Occipital lobe (tissue), 2 donors: ENCODE results near the gene PRR14L. TPM values are rescaled to one million over a fixed set of nuclear protein-coding genes. Genes with fewer than 3 reads are reported as not detected.
"Not testable (repeated sequence)": the region's sequence is repeated elsewhere in the genome, so short reads cannot be mapped to it uniquely, and the experiment has no call there.

ENCODE experiments used
- DNase-seq: peaks from one replicate; lab custom pipeline; 2025; lab: John Stamatoyannopoulos, UW
- total RNA-seq: library from RNA; depleted of rRNA; stranded (reverse); fragments of >200 nt; gene quantifications from one replicate; pipeline ENCODE4 v1.2.3, GENCODE V29; 2014

PRR14L gene
- 29.8 TPM for total RNA-seq

- DNase-seq, result peak; percentile 98
Observed at GRCh38 chr22:31749636-31750364, at the start of gene PRR14L. PRR14L (minus strand) TSS chr22:31750132; CDS start chr22:31738860, 11,272 bp downstream.

DNA sequence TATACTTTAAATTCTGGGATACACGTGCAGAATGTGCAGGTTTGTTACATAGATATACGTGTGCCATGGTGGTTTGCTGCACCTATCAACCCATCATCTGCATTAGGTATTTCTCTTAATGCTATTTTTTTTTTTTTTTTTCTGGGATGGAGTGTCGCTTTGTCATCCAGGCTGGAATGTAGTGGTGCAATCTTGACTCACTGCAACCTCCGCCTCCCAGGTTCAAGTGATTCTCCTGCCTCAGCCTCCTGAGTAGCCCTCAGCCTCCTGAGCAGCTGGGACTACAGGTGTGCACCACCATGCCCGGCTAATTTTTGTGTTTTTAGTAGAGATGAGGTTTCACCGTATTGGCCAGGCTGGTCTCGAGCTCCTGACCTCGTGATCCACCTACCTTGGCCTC, 49.4 kb upstream of the PRR14L start:
- DNase-seq, result not testable (repeated sequence)

DNA sequence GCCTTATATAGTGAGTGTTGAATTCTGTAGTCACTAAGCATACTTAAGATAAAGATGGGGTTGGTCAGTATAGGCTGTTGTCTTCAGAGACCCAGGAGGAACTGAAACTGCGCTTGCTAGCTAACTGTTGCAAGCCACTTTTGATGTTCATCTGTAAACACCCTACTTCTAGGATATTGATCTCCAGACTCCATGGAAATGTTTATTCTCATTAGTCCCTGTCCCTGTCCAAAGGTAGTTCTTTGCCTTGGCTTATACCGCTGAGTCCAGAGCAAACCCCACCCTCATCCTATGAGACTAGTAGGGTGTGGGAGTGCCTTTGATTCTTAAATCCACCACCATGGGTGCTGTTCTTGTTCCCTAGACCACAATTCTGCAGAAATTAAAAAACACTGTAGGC, 40.3 kb upstream of the PRR14L start:
- no peak for DNase-seq

GRCh38 chr22:31789803-31790202, 39.9 kb upstream of the PRR14L start:
- DNase-seq, result no peak

DNA sequence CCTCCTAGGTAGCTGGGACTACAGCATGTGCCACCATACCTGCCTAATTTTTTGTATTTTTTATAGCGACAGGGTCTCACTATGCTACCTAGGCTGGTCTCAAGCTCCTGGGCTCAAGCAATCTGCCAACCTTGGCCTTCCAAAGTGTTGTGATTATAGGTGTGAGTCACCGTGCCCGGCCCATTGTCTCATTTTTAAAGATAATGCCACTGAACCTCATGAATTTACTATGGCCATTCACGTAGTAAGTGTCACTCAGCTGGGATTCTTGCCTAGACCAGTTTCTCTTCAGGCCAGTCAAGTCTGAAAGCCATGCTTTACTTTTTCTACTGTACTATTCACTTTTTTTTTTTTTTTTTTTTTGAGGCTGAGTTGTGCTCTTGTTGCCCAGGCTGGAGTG, 26.3 kb upstream of the PRR14L start:
- DNase-seq, result no peak

GRCh38 chr22:31773416-31773815, 23.5 kb upstream of the PRR14L start:
- no peak for DNase-seq

- no peak for DNase-seq
Observed at GRCh38 chr22:31768422-31769059, 18.6 kb upstream of the PRR14L start.

DNA sequence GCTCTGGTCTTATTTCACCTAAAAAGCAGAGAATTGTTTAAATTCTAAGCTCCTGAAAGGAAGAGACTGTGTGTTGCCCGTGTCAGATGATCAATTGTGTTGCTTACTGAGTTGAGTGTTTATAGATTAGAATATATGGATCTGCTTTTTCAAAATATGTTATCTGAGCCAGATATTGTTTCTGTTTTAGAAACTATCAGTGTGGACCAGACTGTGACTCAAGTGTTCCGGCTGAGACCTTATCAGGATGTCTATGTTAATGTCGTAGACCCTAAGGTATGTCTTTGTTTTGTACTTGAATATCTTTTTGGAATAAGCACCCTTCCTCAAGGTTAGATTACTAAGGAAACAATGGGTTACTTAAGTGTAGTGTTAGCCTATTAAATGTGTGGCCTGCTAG, 14.9 kb upstream of the PRR14L start:
- no peak for DNase-seq

- DNase-seq, result not testable (repeated sequence)
Observed at GRCh38 chr22:31758860-31759259, 8.9 kb upstream of the PRR14L start.

GRCh38 chr22:31757265-31757664, 7.3 kb upstream of the PRR14L start:
- DNase-seq, result no peak

DNA sequence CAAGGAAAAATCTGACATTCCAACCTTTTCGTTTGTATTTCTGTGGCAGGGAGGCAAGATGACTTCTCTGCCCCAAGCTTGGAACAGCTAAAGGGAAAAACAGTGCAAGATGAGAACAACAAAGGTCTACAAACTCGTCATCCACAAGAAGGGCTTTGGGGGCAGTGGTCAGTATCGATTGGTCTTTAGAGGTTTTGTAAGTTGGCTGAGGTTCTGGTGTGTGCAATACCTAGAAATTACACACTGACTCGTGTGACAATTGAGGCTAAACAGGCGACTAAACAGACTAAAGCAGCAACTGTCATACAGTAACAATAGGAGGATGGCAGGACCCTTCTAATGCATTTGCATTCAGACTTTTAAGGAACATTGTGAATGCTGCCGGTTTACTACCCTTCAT, 4.9 kb upstream of the PRR14L start:
- no peak for DNase-seq

DNA sequence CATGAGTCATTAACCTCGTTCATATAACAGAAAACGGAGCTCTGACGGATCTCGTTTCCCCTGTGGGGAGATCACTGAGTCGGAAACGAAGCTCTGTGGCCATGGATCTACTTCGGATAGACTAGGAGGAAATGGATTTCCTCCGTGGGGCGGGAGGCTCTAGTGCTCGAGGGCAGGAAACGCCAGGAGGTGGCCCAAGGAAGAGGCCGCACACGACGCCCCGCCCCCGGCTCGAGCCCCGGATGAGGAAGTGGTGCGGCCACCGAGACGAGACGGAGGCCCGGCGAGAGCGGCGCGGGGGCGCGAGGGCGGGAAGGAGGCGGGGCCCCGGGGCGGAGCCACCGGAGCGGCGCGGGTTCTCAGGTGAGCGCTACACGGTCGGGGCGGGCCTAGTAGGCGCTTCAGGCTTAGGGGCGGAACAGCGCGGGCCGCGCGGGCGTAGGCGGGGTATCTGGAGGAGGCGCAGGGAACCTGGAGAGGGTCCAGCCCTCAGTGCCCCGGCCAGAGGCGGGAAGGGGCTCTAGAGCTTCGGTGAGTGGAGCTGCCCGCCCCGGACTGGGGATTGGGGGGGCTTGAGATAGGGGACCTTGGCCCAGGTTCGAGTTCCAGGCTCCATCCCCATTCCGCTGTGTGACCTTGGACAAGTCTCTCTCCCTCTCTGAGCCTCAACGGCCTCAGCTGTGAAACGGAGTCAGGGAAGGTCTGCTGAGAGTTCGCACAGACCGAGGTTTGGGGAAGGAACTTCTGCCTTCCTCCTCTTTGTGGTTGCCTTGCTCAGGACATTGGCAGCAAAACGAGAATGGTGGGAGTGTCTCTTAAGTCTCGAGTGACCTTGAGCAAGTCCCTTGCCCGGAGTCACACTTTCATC, 3.9 kb upstream of the PRR14L start, which contains the start of gene DEPDC5:
TSS of gene DEPDC5 (plus strand) at position 386 of the 868 bp plus-strand sequence. CDS start 903 bp downstream, outside the sequence.
- peak; percentile 92 for DNase-seq

GRCh38 chr22:31753005-31753633, 3.2 kb upstream of the PRR14L start:
- peak; percentile 23 for DNase-seq

GRCh38 chr22:31752096-31752847, 2.3 kb upstream of the PRR14L start:
- no peak for DNase-seq

GRCh38 chr22:31750365-31751284, 693 bp upstream of the PRR14L start:
- no peak for DNase-seq

GRCh38 chr22:31748490-31748889, 1.4 kb downstream of the PRR14L start:
- DNase-seq, result no peak

- no peak for DNase-seq
Observed at GRCh38 chr22:31747441-31747840, 2.5 kb downstream of the PRR14L start.

GRCh38 chr22:31743871-31744270, 6.1 kb downstream of the PRR14L start:
- DNase-seq, result no peak

DNA sequence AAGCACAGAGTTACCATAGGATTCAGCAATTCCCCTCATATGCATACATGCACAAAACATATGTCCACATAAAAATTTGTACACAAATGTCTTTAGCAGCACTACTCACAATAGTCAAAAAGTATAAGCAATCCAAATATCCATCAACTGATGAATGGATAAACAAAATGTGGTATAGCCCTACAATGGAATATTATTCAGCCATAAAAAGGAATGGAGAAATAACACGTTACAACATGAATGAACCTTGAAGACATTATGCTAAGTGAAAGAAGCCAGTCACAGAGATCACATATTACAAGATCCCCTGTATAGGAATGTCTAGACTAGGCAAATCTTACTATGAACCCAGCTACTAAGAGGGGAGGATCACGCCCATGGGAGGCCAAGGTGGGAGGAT, 7.2 kb downstream of the PRR14L start:
- no peak for DNase-seq

GRCh38 chr22:31742115-31742514, 7.8 kb downstream of the PRR14L start:
- no peak for DNase-seq
